ENCODE measurements around the gene CCDC92. TPM values are rescaled to one million over a fixed set of nuclear protein-coding genes. Genes with fewer than 3 reads are reported as not detected.

The CCDC92 gene
- total and polyA plus RNA-seq, 2 of the 8 experiments (the other 6 are each of a cell fraction or from before 2014, with no cell fraction given): 0.43 to 0.51 TPM

DNA sequence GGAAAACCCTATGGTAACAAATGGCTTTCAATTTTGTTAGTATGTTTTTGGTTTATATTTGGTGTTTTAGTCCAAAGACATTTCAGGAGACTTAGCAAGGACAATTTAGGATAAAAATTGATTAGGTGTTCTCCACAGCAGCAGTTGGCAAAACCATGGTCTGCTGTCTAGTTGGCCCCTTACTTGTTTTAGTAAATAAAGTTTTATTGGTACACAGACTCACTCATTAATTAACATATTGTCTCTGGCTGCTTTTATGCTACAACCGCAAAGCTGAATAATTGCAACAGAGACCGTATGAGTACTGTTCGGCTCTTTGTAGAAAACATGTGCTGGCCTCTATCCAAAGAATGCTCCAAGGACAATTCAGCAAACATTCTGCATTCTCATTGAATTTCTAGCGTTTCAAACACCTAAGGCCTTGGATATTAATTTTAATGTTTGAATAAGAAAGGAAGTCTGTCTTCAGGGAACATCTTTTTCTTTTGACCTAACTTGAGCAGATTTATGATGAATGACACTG lies 77.7 kb downstream of the CCDC92 start:
- Histone ChIP-seq H2BK20ac (ENCODE audit: low read length) (no peak overlapping the region), H3K27ac (ENCODE audit: low read depth, low read length) (no peak overlapping the region), H4K5ac (ENCODE audit: insufficient read length, low read depth, low read length) (no peak overlapping the region), H3K56ac (replicated peaks; ENCODE audit: insufficient read length, low read depth, low read length) (no peak overlapping the region), H3K27me3 (replicated peaks in 1 of 4; ENCODE audit: control insufficient read depth in 3 of 4, extremely low read depth in 1 of 4, insufficient read depth in 3 of 4, low read length in 3 of 4) (0 out of 7 replicates have a peak, but pooled peaks cover 0 to 5% (median 0%) of the 10 kb centered on the region in 4 experiments), H2BK15ac (ENCODE audit: low read length) (no peak overlapping the region), H4K20me1 (replicated peaks in 1 of 2; ENCODE audit: control insufficient read depth in 1 of 2, insufficient read depth in 2 of 2, low read length in 2 of 2) (no peaks in the 10 kb centered on the region), H3K14ac (ENCODE audit: insufficient read length) (no peak overlapping the region), H3K4me1 (replicated peaks in 1 of 4; ENCODE audit: control insufficient read depth in 3 of 4, insufficient read depth in 4 of 4, low read length in 3 of 4) (peaks cover 0 to 6% (median 1%) of the 10 kb centered on the region in 4 experiments; a peak in 4 of 7 replicates), H3K79me2 (ENCODE audit: control insufficient read depth in 1 of 2, insufficient read depth in 2 of 2, low read length in 2 of 2) (no peaks in the 10 kb centered on the region), H4K8ac (ENCODE audit: extremely low read depth, insufficient read depth, low read length) (no peak overlapping the region), H2AFZ (ENCODE audit: low read length) (no peak overlapping the region), H3K23ac (ENCODE audit: insufficient read length) (no peak overlapping the region), H3K23me2 (ENCODE audit: low read depth, low read length) (no peaks in the 10 kb centered on the region; the same call in 1 of the 2 replicates), H2BK12ac (ENCODE audit: low read depth, low read length) (no peak overlapping the region), H3K4me3 (ENCODE audit: extremely low read depth in 1 of 4, insufficient read depth in 2 of 4, low read depth in 3 of 4, low read length in 4 of 4) (no peak overlapping the region), H3K4ac (replicated peaks; ENCODE audit: insufficient read length, low read depth, low read length) (no peak overlapping the region), H2BK5ac (ENCODE audit: low read depth, low read length) (no peak overlapping the region), H2BK120ac (replicated peaks; ENCODE audit: low read depth, low read length) (no peak overlapping the region), H4K91ac (replicated peaks; ENCODE audit: insufficient read length, low read length) (no peak overlapping the region), H2AK5ac (ENCODE audit: low read depth, low read length) (no peak overlapping the region), H3K9ac (replicated peaks in 1 of 4; ENCODE audit: extremely low read depth in 1 of 4, low read depth in 3 of 4, low read length in 3 of 4) (no peak overlapping the region), H3K4me2 (ENCODE audit: insufficient read depth in 1 of 2, low read depth in 2 of 2, low read length in 2 of 2) (no peak overlapping the region), H3K79me1 (ENCODE audit: low read depth, low read length) (no peaks in the 10 kb centered on the region), H3K36me3 (ENCODE audit: control insufficient read depth in 2 of 4, insufficient read depth in 4 of 4, low read length in 3 of 4) (no peaks in the 10 kb centered on the region), H3K9me3 (ENCODE audit: insufficient read depth in 2 of 2, low read depth in 1 of 2, low read length in 1 of 2) (peaks cover 0 to 3% of the 10 kb centered on the region in 2 experiments; a peak in 1 of 4 replicates), H3K18ac (ENCODE audit: extremely low read depth, low read length) (no peak overlapping the region)
- ChIA-PET CTCF (ENCODE audit: partially characterized antibody) (no interaction called here), POLR2A (ENCODE audit: partially characterized antibody) (no interaction called here)
- FAIRE-seq (no peak), DNase-seq (ENCODE audit: low read depth in 1 of 2, low spot score in 2 of 2) (no peak)
- WGBS, 2 experiments (ENCODE audit: extremely low coverage in 1 of 2, insufficient coverage in 1 of 2, insufficient read length in 1 of 2, insufficient replicate concordance in 2 of 2, low coverage in 1 of 2, low lambda C conversion rate in 2 of 2, missing lambda C conversion rate in 1 of 2): 98% methylated on average over 4 of the region's 4 CpGs; no CpG with 5 or more reads in 1 of the 2 experiments
- no peak for TF ChIP-seq SIRT6 (IDR thresholded peaks at IDR 0.05; ENCODE audit: low read length)
- no peak for TF ChIP-seq CHD1 (IDR thresholded peaks at IDR 0.05; ENCODE audit: low read depth, low read length)
- TF ChIP-seq CTBP2 (IDR thresholded peaks at IDR 0.05; ENCODE audit: borderline replicate concordance, insufficient read depth, insufficient read length, low read length): no peak
- no peak for TF ChIP-seq RBBP5 (IDR thresholded peaks at IDR 0.05; ENCODE audit: borderline replicate concordance, low read depth, low read length)
- TF ChIP-seq BRCA1 (IDR thresholded peaks at IDR 0.05; ENCODE audit: low read depth, low read length): no peak
- no peak for TF ChIP-seq GABPA (IDR thresholded peaks at IDR 0.05; ENCODE audit: borderline replicate concordance, insufficient read depth, low read length)
- no peak for TF ChIP-seq SP1 (IDR thresholded peaks at IDR 0.05; ENCODE audit: low read depth, low read length)
- TF ChIP-seq, protein P1, sequence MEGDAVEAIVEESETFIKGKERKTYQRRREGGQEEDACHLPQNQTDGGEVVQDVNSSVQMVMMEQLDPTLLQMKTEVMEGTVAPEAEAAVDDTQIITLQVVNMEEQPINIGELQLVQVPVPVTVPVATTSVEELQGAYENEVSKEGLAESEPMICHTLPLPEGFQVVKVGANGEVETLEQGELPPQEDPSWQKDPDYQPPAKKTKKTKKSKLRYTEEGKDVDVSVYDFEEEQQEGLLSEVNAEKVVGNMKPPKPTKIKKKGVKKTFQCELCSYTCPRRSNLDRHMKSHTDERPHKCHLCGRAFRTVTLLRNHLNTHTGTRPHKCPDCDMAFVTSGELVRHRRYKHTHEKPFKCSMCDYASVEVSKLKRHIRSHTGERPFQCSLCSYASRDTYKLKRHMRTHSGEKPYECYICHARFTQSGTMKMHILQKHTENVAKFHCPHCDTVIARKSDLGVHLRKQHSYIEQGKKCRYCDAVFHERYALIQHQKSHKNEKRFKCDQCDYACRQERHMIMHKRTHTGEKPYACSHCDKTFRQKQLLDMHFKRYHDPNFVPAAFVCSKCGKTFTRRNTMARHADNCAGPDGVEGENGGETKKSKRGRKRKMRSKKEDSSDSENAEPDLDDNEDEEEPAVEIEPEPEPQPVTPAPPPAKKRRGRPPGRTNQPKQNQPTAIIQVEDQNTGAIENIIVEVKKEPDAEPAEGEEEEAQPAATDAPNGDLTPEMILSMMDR (IDR thresholded peaks at IDR 0.05; ENCODE audit: control extremely low read depth in 1 of 3, insufficient read depth in 1 of 3, low read depth in 1 of 3, low read length in 3 of 3): no peak
- TF ChIP-seq, protein P2, sequence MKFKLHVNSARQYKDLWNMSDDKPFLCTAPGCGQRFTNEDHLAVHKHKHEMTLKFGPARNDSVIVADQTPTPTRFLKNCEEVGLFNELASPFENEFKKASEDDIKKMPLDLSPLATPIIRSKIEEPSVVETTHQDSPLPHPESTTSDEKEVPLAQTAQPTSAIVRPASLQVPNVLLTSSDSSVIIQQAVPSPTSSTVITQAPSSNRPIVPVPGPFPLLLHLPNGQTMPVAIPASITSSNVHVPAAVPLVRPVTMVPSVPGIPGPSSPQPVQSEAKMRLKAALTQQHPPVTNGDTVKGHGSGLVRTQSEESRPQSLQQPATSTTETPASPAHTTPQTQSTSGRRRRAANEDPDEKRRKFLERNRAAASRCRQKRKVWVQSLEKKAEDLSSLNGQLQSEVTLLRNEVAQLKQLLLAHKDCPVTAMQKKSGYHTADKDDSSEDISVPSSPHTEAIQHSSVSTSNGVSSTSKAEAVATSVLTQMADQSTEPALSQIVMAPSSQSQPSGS (IDR thresholded peaks at IDR 0.05; ENCODE audit: low read length): no peak
